VCaP (cell line): ENCODE measurements around the gene PI4KA.

ENCODE experiments used
- H3K27ac ChIP-seq: fragments of 450-650 bp; 2 replicates; pipeline ENCODE4 v1.5.1; 2017
- CTCF ChIP-seq: fragments of 450-650 bp; conservative IDR thresholded peaks from 2 replicates; pipeline ENCODE4 v1.5.1; 2017; ENCODE audit warnings: mild to moderate bottlenecking, moderate library complexity

Gene PI4KA

GRCh38 chr22:20783844-20784723 lies 74.5 kb downstream of the PI4KA start:
- peak; percentile 90 for TF ChIP-seq CTCF
- no peak overlapping the region for H3K27ac ChIP-seq

GRCh38 chr22:20783300-20783673 lies 75.3 kb downstream of the PI4KA start:
- no peak for TF ChIP-seq CTCF
- no peak overlapping the region for H3K27ac ChIP-seq

- no peak for TF ChIP-seq CTCF
- H3K27ac ChIP-seq, result no peak overlapping the region
These were observed 75.9 kb downstream of the PI4KA start for GRCh38 chr22:20782596-20783299.

- no peak for TF ChIP-seq CTCF
These were observed 76.5 kb downstream of the PI4KA start for GRCh38 chr22:20782083-20782482.

GRCh38 chr22:20781272-20781990 lies 77.2 kb downstream of the PI4KA start:
- peak overlapping the region; percentile 98 for H3K27ac ChIP-seq
- TF ChIP-seq CTCF, result no peak

More at GRCh38 chr22:20782083-20782482, 76.5 kb downstream of the PI4KA start:
- no peak overlapping the region for H3K27ac ChIP-seq

GRCh38 chr22:20779818-20780158 lies 78.8 kb downstream of the PI4KA start:
- peak overlapping the region; percentile 98 for H3K27ac ChIP-seq
- TF ChIP-seq CTCF, result no peak
